IPS-18c (cell line): Measurements from ENCODE around the gene NLGN1.

Experiments
- H3K4me3 ChIP-seq: 2 replicates; pipeline ENCODE4 v1.7.0; 2013; ENCODE audit warnings: low read depth, mild to moderate bottlenecking, low read length, moderate library complexity; ENCODE audit not compliant: insufficient read depth
- H3K9me3 ChIP-seq: one replicate; pipeline ENCODE4 v1.6.1; 2013; ENCODE audit warnings: mild to moderate bottlenecking, low read length, moderate library complexity; ENCODE audit not compliant: control insufficient read depth, insufficient read depth

The NLGN1 gene

DNA sequence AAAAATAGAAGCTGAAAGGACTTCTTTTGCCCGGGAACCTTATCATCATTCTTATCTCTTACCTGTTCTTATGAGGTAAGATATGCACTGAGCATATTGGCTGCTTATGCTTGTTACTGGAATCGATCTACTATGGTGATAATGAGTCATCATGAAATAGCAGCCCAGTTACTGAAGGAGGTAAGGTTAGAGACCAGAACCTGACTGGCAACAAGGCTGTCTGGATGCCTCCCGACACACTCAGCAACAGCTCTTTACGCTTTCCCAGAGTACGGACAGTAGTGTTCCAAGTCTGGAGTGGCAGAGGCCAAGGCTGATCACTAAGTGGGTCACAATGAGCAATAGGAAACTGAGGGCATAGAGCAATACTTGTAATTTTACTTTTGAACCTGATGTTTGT is 314.1 kb downstream of the NLGN1 start:
- Histone ChIP-seq H3K4me3 (no peak overlapping the region), H3K9me3 (no peaks in the 10 kb centered on the region)

DNA sequence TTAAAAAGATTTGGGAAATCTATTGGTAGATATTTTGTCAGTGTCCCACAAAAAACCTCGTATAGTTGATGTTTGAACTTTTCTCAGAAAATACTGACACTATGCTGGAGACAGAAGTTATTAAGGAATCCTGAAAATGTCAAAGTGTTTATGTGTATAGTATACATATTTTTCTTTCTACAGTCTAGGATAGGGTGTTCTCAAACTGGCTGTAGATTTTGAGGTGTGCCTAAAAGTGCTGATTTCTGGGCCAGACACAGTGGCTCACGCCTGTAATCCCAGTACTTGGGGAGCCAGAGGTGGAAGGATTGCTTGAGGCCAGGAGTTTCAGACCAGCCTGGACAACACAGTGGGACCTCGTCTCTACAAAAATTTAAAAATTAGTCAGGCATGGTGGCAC is 322.0 kb downstream of the NLGN1 start:
- Histone ChIP-seq H3K9me3 (peaks cover 2% of the 10 kb centered on the region), H3K4me3 (no peak overlapping the region)

DNA sequence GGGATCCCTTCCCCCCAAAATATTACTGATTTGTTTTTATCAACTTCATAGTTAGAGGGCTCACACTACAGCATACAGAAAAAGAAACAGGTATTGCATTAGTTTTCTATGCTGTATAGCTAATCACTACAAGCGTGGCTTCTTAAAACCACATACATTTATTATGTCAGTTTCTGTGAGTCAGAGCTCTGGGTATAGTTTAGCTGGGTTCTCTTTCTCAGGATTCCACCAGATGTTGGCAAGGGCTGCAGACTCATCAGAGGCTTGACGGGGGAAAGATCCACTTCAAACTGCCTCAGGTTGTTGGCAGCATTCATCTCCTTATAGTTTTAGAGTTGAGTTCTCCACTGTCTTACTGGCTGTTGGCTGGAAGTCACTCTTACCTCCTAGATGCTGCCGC is 328.0 kb downstream of the NLGN1 start:
- H3K9me3 ChIP-seq, result peaks cover 2% of the 10 kb centered on the region
- no peak overlapping the region for H3K4me3 ChIP-seq

DNA sequence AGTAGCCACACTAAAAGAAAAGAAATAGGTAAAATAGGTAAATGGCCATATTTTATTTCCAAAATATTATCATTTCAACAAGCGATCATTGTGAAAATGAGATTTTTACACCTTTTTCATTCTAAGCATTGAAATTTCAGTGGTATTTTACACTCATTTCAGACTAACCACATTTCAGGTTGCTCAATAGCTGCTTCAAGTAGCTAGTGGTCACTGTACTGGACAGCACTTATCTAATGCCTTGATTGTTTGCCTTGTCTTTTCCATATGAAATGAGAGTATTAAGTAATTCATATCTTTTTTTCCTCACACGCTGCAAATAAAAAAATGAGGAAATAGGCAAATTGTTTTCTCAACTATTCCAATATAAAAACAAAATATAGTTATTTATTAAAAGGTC is 332.8 kb downstream of the NLGN1 start:
- no peak overlapping the region for H3K4me3 ChIP-seq
- no peaks in the 10 kb centered on the region for H3K9me3 ChIP-seq

DNA sequence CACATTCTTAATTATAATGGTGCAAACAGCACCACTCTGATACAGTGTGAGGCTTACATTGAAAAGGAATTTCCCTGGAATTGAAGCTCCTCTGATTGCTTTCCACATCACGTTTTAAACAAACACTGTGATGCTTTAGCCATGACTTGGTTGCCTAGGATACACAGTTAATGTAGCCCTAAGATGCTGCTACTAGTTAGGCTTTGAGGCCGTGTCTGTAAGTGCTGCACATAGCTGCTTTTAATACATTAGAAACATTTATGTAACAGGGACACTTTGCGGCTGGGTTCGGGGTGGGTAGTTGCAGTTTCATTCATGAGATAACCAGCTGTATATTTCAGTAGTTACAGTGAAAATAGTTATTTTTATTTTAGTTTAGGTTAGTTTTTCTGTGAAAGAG is 334.7 kb downstream of the NLGN1 start:
- no peak overlapping the region for H3K4me3 ChIP-seq

DNA sequence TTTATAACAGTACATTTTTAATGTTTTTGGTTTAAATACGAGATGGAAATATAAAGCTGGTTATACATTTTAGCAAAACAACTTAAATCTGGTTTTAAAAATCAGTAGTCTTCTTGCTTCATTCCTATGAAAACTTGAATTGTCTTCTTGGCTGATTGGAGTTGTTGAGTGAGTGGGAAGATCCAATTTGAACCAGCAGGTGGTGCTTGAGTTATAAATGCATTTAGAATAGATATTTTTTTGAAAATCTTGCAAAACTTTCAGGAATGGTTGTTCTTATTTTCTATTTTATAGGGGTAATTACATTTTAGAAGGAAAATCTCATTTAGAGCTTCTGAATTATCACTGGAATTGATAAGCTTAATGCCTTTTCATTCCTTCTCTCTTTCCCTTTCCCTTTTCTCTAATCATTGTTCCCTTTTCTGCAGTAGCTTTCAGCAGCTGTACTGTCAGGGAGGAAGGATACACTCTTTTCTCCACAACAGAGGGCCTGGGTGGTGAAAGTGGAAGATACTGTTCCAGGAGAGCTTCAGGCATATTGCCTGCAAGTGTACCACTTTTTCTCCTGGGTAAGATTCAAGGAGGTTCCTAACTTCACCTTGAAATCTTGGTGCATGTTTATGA is 335.6 kb downstream of the NLGN1 start:
- H3K4me3 ChIP-seq, result no peak overlapping the region
- H3K9me3 ChIP-seq, result no peaks in the 10 kb centered on the region

More for the DNA sequence above, 334.7 kb downstream of the NLGN1 start:
- no peaks in the 10 kb centered on the region for H3K9me3 ChIP-seq

DNA sequence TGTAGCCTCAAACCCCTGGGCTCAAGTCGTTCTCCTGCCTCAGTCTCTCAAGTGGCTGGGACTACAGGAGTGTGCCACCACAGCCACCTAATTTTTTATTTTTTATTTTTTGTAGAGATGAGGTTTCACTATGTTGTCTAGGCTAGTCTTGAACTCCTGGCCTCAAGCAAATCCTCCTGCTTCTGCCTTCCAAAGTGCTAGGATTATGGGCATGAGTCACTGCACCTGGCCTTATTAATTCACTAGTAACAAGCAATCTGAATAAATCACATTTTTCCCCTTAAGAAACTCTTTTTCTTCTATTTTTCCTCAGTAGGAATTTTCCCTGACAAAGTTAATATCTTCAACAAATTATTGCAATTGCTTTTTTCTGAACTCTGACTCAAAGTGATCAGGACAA is 336.9 kb downstream of the NLGN1 start:
- Histone ChIP-seq H3K4me3 (no peak overlapping the region), H3K9me3 (no peaks in the 10 kb centered on the region)

DNA sequence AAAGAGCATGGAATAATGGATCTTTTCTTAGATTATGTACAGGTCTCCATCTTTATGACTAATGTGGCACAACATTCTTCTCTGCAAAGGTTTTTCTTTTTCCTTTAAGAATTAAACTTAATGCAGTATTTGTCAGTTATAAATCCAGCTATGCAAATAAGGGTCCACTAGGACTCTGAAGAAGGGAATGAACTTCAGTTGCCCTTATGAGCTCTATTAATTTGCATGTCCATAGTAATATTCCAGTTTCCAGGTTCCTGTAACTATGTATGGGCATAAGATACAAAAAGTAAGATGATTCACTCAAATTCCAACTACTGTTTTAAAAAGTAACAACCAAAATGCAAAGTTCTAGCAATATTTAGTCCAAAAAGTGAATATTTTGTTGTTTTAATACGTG is 337.4 kb downstream of the NLGN1 start:
- H3K4me3 ChIP-seq, result no peak overlapping the region
- H3K9me3 ChIP-seq, result no peaks in the 10 kb centered on the region

DNA sequence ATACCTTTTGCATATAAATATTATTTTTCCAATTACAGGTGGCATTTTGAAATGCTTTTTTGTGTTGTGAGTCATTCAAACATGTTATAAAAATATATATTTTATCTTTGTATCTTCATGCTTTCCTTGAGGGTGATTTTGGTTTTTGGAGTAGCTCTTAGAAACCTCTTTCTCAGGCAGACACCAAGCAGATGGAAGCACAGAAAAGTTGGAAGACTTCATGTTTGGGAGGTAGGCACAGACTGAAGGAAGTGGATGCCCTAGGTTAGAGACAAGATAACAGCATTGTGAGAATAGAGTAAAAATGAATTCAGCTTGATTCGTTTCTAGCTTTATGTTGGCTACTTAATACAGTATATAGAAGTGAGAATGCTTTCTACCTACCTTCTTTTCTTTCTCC is 338.3 kb downstream of the NLGN1 start:
- no peaks in the 10 kb centered on the region for H3K9me3 ChIP-seq

DNA sequence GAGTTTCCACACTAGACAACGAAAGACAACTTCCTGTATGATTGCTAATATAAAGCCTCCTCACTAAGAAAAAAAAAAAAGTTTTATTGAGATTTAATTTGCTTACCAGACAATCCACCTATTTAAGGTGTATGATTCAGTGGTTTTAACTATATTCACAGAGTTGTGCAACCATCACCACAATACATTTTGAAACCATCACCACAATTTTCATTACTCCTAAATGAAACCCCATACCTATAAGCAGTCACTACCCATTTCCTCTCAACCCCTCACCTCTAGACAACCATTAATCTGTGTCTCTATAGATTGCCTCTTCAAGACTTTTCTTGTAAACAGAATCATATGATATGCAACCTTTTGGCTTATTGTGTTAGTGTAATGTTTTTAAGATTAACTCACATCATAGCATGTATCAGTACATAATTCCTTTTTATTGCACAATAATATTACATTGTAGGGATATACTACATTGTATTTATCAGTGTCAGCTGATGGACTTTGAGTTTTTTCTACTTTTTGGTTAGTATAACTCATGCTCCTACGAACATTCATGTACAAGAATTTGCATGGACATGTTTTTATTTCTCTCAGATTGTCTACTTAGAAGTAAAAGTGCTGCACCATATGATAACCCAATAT is 339.7 kb downstream of the NLGN1 start:
- Histone ChIP-seq H3K9me3 (no peaks in the 10 kb centered on the region), H3K4me3 (no peak overlapping the region)

More for the DNA sequence above, 338.3 kb downstream of the NLGN1 start:
- no peak overlapping the region for H3K4me3 ChIP-seq

DNA sequence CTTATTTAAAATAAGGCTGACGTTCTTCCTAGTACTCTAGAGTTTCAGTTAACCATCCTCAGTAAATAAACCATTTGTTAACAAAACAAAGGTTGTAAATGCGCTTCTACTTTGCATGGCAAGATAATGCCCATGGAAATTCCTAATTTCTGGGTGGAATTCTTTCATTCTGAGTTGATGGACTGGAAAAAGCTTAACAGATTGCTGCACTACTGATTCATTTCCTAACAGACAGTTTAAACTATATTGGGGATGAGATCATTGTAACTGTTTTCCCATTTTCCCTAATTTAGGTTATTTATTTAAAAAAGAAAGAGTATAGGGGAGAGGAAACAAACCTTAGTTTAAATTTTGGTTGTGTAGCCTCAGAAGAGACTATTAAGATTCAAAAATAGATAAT is 342.2 kb downstream of the NLGN1 start:
- Histone ChIP-seq H3K4me3 (no peak overlapping the region), H3K9me3 (no peaks in the 10 kb centered on the region)

DNA sequence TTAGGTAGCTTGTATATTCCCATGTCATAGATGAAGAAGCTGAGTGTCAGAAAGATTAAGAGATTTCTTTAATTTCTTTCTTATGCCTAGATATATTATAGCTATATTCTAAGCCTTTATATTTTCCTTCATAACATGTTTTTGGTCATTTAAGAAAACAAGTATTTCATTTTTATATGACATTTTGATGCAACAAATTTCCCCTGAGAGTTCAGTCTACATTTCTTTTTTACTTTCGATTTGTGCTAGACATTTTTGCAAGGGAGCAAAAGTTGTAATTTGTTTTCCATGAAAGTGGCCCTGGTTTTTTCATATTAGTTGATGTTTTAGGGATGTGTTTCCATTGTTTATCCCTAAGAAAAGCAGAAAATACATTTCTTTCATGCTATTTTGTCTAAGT is 344.9 kb downstream of the NLGN1 start:
- Histone ChIP-seq H3K9me3 (no peaks in the 10 kb centered on the region), H3K4me3 (no peak overlapping the region)

DNA sequence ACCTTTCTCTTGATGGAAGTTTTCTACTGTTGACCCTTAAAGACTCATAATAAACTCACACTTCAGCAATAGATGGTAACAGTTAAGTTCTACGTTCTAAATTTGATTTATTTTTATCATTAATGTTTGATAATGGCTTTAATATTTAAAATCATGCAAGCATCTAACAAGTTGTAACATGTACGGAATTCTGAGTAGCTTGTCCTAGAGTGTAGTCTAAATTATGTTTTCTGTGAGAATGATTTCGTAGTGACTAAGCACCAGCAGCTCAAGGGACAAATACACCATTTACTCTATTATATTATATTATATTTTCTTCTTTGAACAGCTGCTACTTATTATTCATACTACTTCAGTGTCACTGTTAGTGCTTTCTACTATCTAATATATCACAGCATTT is 345.6 kb downstream of the NLGN1 start:
- no peak overlapping the region for H3K4me3 ChIP-seq

DNA sequence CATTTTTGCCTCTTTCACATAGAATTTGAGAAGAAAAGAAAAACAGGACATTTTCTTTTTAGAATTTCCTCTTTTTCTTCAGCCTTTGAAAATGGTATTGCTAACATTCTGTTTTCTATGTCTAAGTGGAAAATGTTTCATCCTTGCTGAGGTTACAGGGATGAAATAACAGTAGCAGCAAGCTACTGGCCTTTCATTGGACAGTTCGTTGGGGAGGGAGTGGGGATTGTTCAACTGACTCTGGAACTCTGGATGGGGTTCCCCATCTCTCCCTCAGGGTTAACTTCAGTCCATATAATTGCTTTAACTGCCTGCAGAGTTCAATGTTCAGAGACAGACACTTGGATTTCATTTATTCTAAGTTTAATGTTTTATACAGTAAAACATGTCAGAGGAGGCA is 346.0 kb downstream of the NLGN1 start:
- no peak overlapping the region for H3K4me3 ChIP-seq

More for the DNA sequence above, 345.6 kb downstream of the NLGN1 start:
- H3K9me3 ChIP-seq, result no peaks in the 10 kb centered on the region

DNA sequence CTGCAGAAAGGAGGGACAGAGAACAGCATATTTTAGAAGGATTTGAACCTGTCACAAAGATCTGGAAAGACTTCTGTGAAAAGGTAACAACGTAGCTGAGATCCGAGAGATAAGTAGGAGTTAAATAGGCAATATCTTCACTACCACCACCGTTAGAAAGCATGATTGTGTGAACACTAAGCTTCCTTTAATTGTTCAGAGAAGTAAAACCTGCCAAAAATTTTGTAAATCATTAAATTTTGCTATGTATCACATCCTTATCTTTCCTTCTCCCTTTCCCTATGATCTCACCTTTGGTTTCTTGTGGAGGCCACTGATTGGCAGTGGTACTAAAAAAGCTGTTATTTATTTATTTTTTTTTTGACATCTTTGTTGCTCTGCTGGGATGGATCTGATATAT is 346.9 kb downstream of the NLGN1 start:
- no peak overlapping the region for H3K4me3 ChIP-seq
- no peaks in the 10 kb centered on the region for H3K9me3 ChIP-seq

More for the DNA sequence above, 346.0 kb downstream of the NLGN1 start:
- H3K9me3 ChIP-seq, result no peaks in the 10 kb centered on the region

DNA sequence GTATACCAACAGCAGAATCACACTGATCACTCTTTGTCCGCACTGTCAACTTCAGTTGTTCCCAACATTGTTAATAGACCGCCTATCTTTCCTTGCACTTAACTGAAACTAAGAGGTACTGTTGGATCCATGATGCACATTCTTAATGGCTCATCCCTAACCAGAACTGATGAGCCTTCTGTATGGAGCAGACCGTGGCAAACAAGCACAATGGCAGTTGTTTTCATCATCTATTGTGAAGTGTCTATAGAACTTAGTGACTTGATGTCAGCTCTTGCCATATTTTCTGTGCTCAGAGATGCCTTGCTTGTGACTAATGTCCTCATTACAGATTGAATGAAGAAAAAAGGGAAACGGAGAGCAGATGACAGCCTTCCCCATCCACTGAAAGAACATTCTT is 347.4 kb downstream of the NLGN1 start:
- Histone ChIP-seq H3K9me3 (no peaks in the 10 kb centered on the region), H3K4me3 (no peak overlapping the region)

DNA sequence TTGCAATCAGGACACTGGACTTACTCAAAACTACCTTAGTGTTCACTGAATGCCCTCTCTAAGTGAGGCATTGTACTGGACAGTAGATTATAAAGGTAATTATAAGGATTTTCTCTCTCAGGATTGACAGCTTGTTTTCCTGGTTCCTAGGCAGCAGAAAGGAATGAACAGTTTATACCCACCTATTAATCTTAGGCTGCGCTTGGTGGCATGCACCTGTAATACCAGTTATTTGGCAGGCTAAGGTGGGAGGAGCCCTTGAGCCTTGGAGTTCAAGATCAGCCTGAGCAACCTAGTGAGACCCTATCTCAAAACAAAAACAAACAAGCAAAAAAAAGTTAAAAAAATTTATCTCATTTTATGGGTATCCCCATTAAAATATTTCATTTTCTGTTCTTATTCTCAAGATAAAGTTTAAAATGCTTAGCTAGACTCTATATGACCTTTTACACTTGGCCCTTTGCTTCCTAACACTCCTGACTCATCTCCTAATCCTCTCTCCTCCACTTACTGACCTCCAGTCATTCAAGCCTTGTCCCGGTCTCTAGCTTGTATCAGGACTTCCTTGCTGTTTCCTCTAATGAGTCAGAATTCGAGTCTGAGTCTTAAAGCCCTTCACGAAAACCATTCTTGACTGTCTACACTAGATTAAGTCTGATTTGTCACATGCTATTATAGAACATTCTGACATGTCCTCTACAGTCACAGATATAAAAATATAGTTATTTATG is 348.6 kb downstream of the NLGN1 start:
- H3K9me3 ChIP-seq, result no peaks in the 10 kb centered on the region
- H3K4me3 ChIP-seq, result no peak overlapping the region

DNA sequence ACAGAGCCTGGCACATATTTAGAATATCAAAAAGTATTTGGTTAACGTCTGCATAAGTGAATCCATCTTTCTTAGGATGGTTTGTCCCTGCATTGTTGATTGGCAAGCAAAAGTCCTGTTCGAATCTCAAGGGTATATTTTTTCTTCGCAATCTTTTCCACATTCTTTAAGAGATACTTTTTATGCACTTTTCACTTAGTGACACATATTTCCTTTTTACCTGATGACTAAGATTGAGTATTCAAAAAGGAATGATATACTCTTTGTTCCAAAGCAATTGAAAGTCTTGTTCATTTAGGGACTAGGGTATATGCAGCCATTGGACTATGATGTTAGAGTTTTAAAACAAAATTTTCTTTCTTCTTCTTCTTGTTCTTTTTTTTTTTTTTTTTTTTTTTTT is 349.9 kb downstream of the NLGN1 start:
- Histone ChIP-seq H3K9me3 (no peaks in the 10 kb centered on the region), H3K4me3 (no peak overlapping the region)
